Ishikawa (cell line): ENCODE data around the gene CFAP92.

Experiments used
- CEBPB ChIP-seq: IDR thresholded peaks from 2 replicates; pipeline ENCODE4 v1.6.1; 2012
- CREB1 ChIP-seq: IDR thresholded peaks from 2 replicates; pipeline ENCODE4 v1.6.1; 2012; ENCODE audit warnings: low read depth
- EGR1 ChIP-seq: IDR thresholded peaks from 2 replicates; pipeline ENCODE4 v1.6.1; 2012
- EP300 ChIP-seq: IDR thresholded peaks from 2 replicates; pipeline ENCODE4 v1.6.1; 2012; ENCODE audit warnings: borderline replicate concordance
- FOXM1 ChIP-seq: IDR thresholded peaks from 2 replicates; pipeline ENCODE4 v1.6.1; 2012; ENCODE audit warnings: low read depth, borderline replicate concordance
- MAX ChIP-seq: IDR thresholded peaks from 2 replicates; pipeline ENCODE4 v1.6.1; 2012
- NFIC ChIP-seq: IDR thresholded peaks from 2 replicates; pipeline ENCODE4 v1.6.1; 2012
- RAD21 ChIP-seq: IDR thresholded peaks from 2 replicates; pipeline ENCODE4 v1.6.1; 2012; ENCODE audit warnings: low read depth
- REST ChIP-seq: IDR thresholded peaks from 2 replicates; pipeline ENCODE4 v1.6.1; 2012; ENCODE audit warnings: low read depth, mild to moderate bottlenecking
- TAF1 ChIP-seq: IDR thresholded peaks from 2 replicates; pipeline ENCODE4 v1.6.1; 2012; ENCODE audit warnings: low read depth, mild to moderate bottlenecking
- TCF12 ChIP-seq: IDR thresholded peaks from 2 replicates; pipeline ENCODE4 v1.6.1; 2012; ENCODE audit warnings: low read depth
- TEAD4 ChIP-seq: IDR thresholded peaks from 2 replicates; pipeline ENCODE4 v1.6.1; 2012
- YY1 ChIP-seq: IDR thresholded peaks from 2 replicates; pipeline ENCODE4 v1.6.1; 2012; ENCODE audit warnings: low read depth
- ZBTB7A ChIP-seq: IDR thresholded peaks from 2 replicates; pipeline ENCODE4 v1.6.1; 2012; ENCODE audit warnings: low read depth
- TF ChIP-seq, protein P1 (sequence below): IDR thresholded peaks from 2 replicates; pipeline ENCODE4 v1.6.1; 2012

CFAP92 gene

DNA sequence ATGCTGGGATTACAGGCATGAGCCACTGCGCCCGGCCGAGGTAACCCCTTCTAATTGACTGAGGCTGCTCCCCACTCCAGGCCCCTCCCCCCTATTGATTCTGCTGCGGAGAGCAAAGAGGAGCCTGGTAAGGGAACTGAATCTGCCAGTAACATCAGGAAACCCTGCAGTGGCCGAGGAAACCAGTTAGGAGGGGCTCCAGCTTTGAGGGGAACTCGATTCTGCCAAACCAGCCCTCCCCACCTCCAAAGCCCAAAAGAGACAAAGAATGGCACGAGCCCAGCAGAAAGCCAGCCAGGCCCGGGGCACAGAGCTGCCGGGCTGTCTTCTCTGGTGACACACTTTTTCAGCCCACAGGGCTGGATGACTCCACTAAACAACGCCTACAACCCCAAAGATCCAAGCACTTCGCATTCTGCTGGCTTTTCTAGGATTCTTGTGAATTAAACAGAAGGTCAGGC, 129.5 kb downstream of the CFAP92 start:
- no peak for TF ChIP-seq RAD21
- no peak for TF ChIP-seq YY1
- TF ChIP-seq EP300, result no peak
- TF ChIP-seq TCF12, result no peak
- no peak for TF ChIP-seq TAF1
- TF ChIP-seq EGR1, result no peak
- TF ChIP-seq NFIC, result no peak
- TF ChIP-seq TEAD4, result no peak
- TF ChIP-seq CREB1, result no peak
- no peak for TF ChIP-seq MAX
- no peak for TF ChIP-seq REST
- TF ChIP-seq FOXM1, result no peak
- TF ChIP-seq, protein P1, sequence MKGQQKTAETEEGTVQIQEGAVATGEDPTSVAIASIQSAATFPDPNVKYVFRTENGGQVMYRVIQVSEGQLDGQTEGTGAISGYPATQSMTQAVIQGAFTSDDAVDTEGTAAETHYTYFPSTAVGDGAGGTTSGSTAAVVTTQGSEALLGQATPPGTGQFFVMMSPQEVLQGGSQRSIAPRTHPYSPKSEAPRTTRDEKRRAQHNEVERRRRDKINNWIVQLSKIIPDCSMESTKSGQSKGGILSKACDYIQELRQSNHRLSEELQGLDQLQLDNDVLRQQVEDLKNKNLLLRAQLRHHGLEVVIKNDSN, result no peak
- no peak for TF ChIP-seq ZBTB7A
- no peak for TF ChIP-seq CEBPB

DNA sequence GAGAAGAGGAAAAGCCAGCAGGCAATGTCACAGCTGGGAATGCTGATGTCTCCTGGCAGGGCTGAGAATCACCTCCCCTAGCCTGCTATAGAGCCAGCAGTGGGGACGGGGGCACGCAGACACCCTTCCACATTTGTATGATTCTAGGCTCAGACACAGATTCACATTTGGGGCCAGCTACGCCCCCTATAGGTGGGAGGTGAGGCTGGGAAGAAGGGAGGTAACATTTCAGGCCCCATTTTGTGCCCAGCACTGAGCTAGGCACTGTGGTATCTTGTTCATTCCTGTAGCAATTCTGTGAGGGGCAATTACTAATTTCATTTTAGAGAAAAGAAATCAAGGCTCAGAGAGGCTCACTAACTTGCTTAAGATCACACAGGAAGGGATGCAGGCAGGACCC, 130.3 kb downstream of the CFAP92 start:
- TF ChIP-seq TEAD4 (no peak), RAD21 (no peak), TCF12 (no peak), YY1 (no peak), REST (no peak), NFIC (no peak), EP300 (no peak), CREB1 (no peak)
- TF ChIP-seq, protein P1, result no peak

DNA sequence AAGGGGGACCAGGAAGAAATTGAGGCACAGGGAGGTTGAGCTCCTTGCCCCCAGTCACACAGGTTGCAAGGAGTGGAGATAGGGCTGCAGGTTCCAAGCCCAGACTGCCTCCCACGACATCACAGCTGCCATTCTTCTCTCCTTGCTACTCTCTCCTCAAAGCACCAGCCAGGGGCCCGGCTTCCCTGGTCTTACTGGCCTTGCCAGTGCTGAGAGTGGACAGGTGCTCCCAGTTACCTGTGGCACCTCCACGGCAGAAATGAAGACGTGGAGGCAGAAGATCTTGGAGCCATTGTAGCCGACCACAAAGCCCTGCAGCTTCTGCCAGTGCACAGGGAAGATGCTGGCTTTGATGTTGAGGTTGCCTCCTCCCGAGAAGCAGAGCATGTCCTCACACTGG, 132.4 kb downstream of the CFAP92 start:
- no peak for TF ChIP-seq REST
- no peak for TF ChIP-seq TCF12
- no peak for TF ChIP-seq RAD21
- no peak for TF ChIP-seq FOXM1
- no peak for TF ChIP-seq EP300
- TF ChIP-seq NFIC, result no peak
- TF ChIP-seq ZBTB7A, result no peak
- no peak for TF ChIP-seq MAX
- no peak for TF ChIP-seq TAF1
- TF ChIP-seq, protein P1, result no peak
- TF ChIP-seq EGR1, result no peak
- no peak for TF ChIP-seq CREB1
- TF ChIP-seq TEAD4, result no peak
- TF ChIP-seq YY1, result no peak
- TF ChIP-seq CEBPB, result no peak
